ENCODE results near the gene ITGB4. TPM values are rescaled to one million over a fixed set of nuclear protein-coding genes. Genes with fewer than 3 reads are reported as not detected.

Gene ITGB4
- polyA plus RNA-seq, 1 of the 3 experiments (the other 2 are of a cell fraction): 7.0 TPM

DNA sequence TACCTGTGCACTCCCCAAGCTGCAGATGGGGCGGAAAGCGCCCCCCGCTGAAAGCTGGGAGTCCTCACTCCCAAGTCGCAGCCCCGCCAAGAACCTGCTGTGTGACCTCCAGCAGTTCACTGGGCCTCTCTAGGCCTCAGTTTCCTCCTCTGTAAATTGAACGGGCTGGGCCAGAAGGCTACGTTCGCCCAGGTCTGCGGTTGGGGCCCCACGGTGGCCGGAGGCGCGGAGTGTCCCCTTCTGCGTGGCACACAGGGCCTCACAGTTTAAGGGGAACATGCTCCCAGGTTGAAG, 43.1 kb downstream of the ITGB4 start:
- ChIA-PET POLR2A (interaction anchor here (1.1 to 8.4 kb wide), 6 partner anchors 10 to 66 kb away, joined by 3 to 161 read pairs (median 9); partner anchors contain the start of gene UNK), CTCF (interaction anchor here (0.7 to 31.4 kb wide), 17 partner anchors 10 to 698 kb away, joined by 3 to 1370 read pairs (median 9); partner anchors contain the start of genes SMIM5, TRIM65, UNC13D and UNK)
- Histone ChIP-seq H3K27me3 (ENCODE audit: insufficient read depth) (no peaks in the 10 kb centered on the region), H3K27ac (ENCODE audit: low read depth in 2 of 2, low read length in 1 of 2) (peak overlapping the region; percentile 33 to 44; a peak in 3 of 4 replicates), H3K4me1 (ENCODE audit: control insufficient read depth in 1 of 2, insufficient read depth in 2 of 2, low read depth in 1 of 2, low read length in 1 of 2) (peaks cover 8 to 15% of the 10 kb centered on the region in 2 experiments; a peak in 2 of 4 replicates), H3K36me3 (replicated peaks in 1 of 2; ENCODE audit: control insufficient read depth in 1 of 2, insufficient read depth in 2 of 2, low read length in 1 of 2) (peaks cover 0 to 3% of the 10 kb centered on the region in 2 experiments), H2AFZ (ENCODE audit: low read depth) (peak overlapping the region; percentile 99), H3K9ac (peak overlapping the region; percentile 71), H3K79me2 (ENCODE audit: insufficient read depth) (no peaks in the 10 kb centered on the region), H3F3A (replicated peaks; ENCODE audit: insufficient read depth) (peaks cover 20% of the 10 kb centered on the region), H3K9me3 (no peaks in the 10 kb centered on the region), H3K4me3 (ENCODE audit: low read depth in 2 of 2, low read length in 1 of 2) (peak overlapping the region; percentile 58 to 92), H3K9me2 (no peaks in the 10 kb centered on the region), H4K20me1 (ENCODE audit: insufficient read depth) (no peaks in the 10 kb centered on the region), H3K4me2 (peak overlapping the region; percentile 98)
- DNase-seq: no peak
- no peak for TF ChIP-seq NRF1 (IDR thresholded peaks at IDR 0.05; ENCODE audit: low read depth, low read length)
- TF ChIP-seq, protein P1, sequence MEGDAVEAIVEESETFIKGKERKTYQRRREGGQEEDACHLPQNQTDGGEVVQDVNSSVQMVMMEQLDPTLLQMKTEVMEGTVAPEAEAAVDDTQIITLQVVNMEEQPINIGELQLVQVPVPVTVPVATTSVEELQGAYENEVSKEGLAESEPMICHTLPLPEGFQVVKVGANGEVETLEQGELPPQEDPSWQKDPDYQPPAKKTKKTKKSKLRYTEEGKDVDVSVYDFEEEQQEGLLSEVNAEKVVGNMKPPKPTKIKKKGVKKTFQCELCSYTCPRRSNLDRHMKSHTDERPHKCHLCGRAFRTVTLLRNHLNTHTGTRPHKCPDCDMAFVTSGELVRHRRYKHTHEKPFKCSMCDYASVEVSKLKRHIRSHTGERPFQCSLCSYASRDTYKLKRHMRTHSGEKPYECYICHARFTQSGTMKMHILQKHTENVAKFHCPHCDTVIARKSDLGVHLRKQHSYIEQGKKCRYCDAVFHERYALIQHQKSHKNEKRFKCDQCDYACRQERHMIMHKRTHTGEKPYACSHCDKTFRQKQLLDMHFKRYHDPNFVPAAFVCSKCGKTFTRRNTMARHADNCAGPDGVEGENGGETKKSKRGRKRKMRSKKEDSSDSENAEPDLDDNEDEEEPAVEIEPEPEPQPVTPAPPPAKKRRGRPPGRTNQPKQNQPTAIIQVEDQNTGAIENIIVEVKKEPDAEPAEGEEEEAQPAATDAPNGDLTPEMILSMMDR (IDR thresholded peaks at IDR 0.05): peak; percentile 66; the same call in 1 of the 2 replicates
- TF ChIP-seq EP300 (IDR thresholded peaks at IDR 0.05; ENCODE audit: borderline replicate concordance in 1 of 2, low read depth in 1 of 2, low read length in 1 of 2): no peak
- TF ChIP-seq FOXM1 (IDR thresholded peaks at IDR 0.05; ENCODE audit: low read depth): 0 out of 2 replicates have a peak, but pooled peaks have one; percentile 12
- TF ChIP-seq, protein P2, sequence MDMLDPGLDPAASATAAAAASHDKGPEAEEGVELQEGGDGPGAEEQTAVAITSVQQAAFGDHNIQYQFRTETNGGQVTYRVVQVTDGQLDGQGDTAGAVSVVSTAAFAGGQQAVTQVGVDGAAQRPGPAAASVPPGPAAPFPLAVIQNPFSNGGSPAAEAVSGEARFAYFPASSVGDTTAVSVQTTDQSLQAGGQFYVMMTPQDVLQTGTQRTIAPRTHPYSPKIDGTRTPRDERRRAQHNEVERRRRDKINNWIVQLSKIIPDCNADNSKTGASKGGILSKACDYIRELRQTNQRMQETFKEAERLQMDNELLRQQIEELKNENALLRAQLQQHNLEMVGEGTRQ (IDR thresholded peaks at IDR 0.05; ENCODE audit: borderline replicate concordance, low read depth, low read length): no peak
- 30% methylated on average over 4 of the region's 14 CpGs for WGBS (ENCODE audit: low lambda C conversion rate)

DNA sequence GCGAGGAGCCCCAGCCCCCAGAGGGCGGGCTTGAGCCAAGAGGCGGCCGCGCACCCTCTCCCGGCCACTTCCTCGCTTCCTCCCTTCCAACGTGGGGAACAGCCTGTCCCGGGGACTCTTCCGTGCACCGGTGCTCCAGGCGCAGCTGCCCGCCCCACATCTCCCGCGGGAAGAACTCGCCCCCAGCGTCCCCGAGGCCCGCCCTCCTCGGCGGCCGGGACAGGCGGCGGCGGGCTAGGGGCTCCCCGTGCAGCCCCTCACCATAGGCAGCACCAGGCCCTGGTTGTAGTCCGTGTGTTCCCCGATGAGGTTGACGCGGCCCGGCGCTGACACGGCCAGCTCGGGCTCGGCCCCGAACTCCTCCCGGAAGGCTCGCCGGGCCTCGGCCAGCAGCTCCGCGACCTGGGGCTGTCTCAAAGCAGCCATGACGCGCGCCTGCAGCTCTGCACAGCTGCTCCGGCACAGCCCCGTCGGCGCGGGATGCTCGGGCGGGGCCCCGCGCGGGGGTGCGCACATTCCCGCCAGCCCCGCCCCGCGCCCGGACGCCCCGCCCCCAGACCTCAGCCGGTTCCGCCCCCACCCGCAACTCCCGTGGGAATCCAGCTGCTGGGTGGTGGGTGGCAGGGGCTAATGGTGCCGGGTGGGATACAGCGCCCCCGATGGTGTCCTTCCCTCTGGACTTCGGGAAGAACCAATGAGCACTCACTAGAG, 43.6 kb downstream of the ITGB4 start, which contains the start of gene GALK1:
TSS of gene GALK1 (minus strand) at position 482 of the 711 bp plus-strand sequence. CDS start at position 426, 56 bp downstream.
- Histone ChIP-seq H3K4me1 (ENCODE audit: control insufficient read depth in 1 of 2, insufficient read depth in 2 of 2, low read depth in 1 of 2, low read length in 1 of 2) (peaks cover 8 to 19% of the 10 kb centered on the region in 2 experiments; a peak in 2 of 4 replicates), H3K9ac (peak within 1 kb of the TSS; percentile 71), H3F3A (replicated peaks; ENCODE audit: insufficient read depth) (peaks cover 20% of the 10 kb centered on the region), H3K27ac (ENCODE audit: low read depth in 2 of 2, low read length in 1 of 2) (peak within 1 kb of the TSS; percentile 33 to 44; a peak in 3 of 4 replicates), H3K27me3 (ENCODE audit: insufficient read depth) (no peaks in the 10 kb centered on the region), H3K9me2 (no peaks in the 10 kb centered on the region), H3K79me2 (ENCODE audit: insufficient read depth) (no peaks in the 10 kb centered on the region), H3K4me2 (peak within 1 kb of the TSS; percentile 98), H2AFZ (ENCODE audit: low read depth) (peak within 1 kb of the TSS; percentile 99), H4K20me1 (ENCODE audit: insufficient read depth) (no peaks in the 10 kb centered on the region), H3K9me3 (no peaks in the 10 kb centered on the region), H3K4me3 (ENCODE audit: low read depth in 2 of 2, low read length in 1 of 2) (peak within 1 kb of the TSS; percentile 58 to 92), H3K36me3 (replicated peaks in 1 of 2; ENCODE audit: control insufficient read depth in 1 of 2, insufficient read depth in 2 of 2, low read length in 1 of 2) (peaks cover 0 to 3% of the 10 kb centered on the region in 2 experiments)
- 2% methylated on average over 43 of the region's 71 CpGs for WGBS (ENCODE audit: low lambda C conversion rate)
- ChIA-PET POLR2A (interaction anchor here (0.9 to 8.4 kb wide), 9 partner anchors 10 to 65 kb away, joined by 3 to 161 read pairs (median 8); partner anchors contain the start of gene UNK), CTCF (interaction anchor here (0.8 to 31.4 kb wide), 26 partner anchors 10 to 697 kb away, joined by 3 to 1370 read pairs (median 5); partner anchors contain the start of genes SMIM5, TRIM65, UNC13D and UNK)
- DNase-seq: peak; percentile 98
- TF ChIP-seq GATA2 (CRISPR knock-in tag; IDR thresholded peaks at IDR 0.05): no peak
- no peak for TF ChIP-seq POLR2AphosphoS5 (IDR thresholded peaks at IDR 0.05; ENCODE audit: low read depth, low read length)
- no peak; the same call in 1 of the 2 replicates for TF ChIP-seq MXI1 (IDR thresholded peaks at IDR 0.05; ENCODE audit: low read depth, low read length)
- TF ChIP-seq RAD21 (IDR thresholded peaks at IDR 0.05; ENCODE audit: low read length): peak; percentile 49
- TF ChIP-seq, protein P2 (IDR thresholded peaks at IDR 0.05; ENCODE audit: borderline replicate concordance, low read depth, low read length): no peak
- TF ChIP-seq, protein P1 (IDR thresholded peaks at IDR 0.05): peak; percentile 38
- TF ChIP-seq SIN3A (IDR thresholded peaks at IDR 0.05; ENCODE audit: borderline replicate concordance, low read depth, low read length): 0 out of 2 replicates have a peak, but pooled peaks have one; percentile 51
- TF ChIP-seq, protein P3, sequence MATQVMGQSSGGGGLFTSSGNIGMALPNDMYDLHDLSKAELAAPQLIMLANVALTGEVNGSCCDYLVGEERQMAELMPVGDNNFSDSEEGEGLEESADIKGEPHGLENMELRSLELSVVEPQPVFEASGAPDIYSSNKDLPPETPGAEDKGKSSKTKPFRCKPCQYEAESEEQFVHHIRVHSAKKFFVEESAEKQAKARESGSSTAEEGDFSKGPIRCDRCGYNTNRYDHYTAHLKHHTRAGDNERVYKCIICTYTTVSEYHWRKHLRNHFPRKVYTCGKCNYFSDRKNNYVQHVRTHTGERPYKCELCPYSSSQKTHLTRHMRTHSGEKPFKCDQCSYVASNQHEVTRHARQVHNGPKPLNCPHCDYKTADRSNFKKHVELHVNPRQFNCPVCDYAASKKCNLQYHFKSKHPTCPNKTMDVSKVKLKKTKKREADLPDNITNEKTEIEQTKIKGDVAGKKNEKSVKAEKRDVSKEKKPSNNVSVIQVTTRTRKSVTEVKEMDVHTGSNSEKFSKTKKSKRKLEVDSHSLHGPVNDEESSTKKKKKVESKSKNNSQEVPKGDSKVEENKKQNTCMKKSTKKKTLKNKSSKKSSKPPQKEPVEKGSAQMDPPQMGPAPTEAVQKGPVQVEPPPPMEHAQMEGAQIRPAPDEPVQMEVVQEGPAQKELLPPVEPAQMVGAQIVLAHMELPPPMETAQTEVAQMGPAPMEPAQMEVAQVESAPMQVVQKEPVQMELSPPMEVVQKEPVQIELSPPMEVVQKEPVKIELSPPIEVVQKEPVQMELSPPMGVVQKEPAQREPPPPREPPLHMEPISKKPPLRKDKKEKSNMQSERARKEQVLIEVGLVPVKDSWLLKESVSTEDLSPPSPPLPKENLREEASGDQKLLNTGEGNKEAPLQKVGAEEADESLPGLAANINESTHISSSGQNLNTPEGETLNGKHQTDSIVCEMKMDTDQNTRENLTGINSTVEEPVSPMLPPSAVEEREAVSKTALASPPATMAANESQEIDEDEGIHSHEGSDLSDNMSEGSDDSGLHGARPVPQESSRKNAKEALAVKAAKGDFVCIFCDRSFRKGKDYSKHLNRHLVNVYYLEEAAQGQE (IDR thresholded peaks at IDR 0.05; ENCODE audit: low read depth, low read length): no peak
- TF ChIP-seq TCF12 (IDR thresholded peaks at IDR 0.05): no peak

Measured in SK-N-SH (cell line).